ENCODE results near the gene EPS15. TPM values are rescaled to one million over a fixed set of nuclear protein-coding genes. Genes with fewer than 3 reads are reported as not detected.
"Not testable (repeated sequence)": the region's sequence is repeated elsewhere in the genome, so short reads cannot be mapped to it uniquely, and the experiment has no call there.

Gene EPS15
- total RNA-seq, 1 donor from 2014 or later: 69.1 TPM

GRCh38 chr1:51425955-51426354 lies 93.1 kb downstream of the EPS15 start:
- DNase-seq (ENCODE audit: low read depth in 2 of 2): no peak

DNA sequence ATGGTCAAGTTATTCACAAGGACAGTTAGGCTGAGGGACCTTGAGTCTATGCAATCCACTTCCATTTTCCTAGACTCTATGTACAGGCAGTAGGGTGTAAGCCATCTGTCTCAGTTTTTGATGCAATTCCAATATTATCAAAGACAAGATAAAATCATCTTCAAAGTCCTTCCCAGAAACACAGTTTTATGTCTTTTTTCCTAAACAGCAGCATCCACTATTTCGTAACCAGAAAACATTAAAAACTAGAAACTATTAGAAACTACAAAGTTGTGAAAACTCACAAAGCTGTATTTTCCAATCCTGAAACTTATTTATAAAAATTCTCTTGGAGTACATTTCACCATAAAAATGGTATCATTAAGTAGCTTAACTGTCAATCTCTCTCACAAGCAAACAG lies 93.8 kb downstream of the EPS15 start:
- no peak for DNase-seq (ENCODE audit: low read depth in 2 of 2)

- peak in 1 of 2 donors; percentile 41 for DNase-seq (ENCODE audit: low read depth in 2 of 2)
Measured at GRCh38 chr1:51423073-51423821, 95.8 kb downstream of the EPS15 start.

DNA sequence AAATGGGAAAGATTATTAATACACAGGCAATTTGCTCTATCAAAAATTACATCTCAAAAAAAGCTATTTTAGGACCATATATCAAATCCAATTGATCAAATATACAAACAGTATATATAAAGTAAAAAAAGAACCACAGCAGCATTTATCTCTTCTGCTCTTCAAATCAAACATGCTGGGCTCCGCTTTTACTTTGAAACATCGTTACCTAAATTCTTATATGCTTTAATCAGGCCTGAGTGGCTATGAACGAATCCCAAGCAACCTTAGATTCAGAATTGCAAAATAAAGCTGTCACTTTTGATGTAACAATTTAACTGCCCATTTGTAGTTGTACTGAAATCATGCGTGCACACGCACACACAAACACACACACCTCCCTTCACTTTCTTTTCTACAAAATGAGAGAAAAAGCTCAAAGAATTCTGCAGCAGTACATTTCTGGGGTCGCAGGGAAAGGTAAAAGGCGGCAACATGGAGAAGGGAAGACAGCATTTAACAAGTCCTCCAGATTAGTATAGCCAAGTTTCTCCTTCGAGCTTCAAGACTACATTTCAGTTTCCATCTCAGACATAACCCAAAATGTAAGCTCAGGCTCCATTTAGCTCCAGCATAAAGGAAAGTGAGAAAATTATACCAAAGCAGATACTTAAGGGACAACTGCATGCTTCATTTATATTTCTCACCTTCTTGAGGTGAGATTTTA lies 96.5 kb downstream of the EPS15 start:
- DNase-seq (ENCODE audit: low read depth in 2 of 2): no peak

GRCh38 chr1:51421964-51422363 lies 97.1 kb downstream of the EPS15 start:
- peak; percentile 36 to 56 for DNase-seq (ENCODE audit: low read depth in 2 of 2)

- DNase-seq (ENCODE audit: low read depth in 2 of 2): no peak
Measured at GRCh38 chr1:51420867-51421627, 98.0 kb downstream of the EPS15 start.

- DNase-seq (ENCODE audit: low read depth in 2 of 2): peak in 1 of 2 donors; percentile 14
Measured at GRCh38 chr1:51418384-51418959, 100.6 kb downstream of the EPS15 start.

- peak in 1 of 2 donors; percentile 66 for DNase-seq (ENCODE audit: low read depth in 2 of 2)
Measured at GRCh38 chr1:51417496-51418383, 101.3 kb downstream of the EPS15 start.

- no peak for DNase-seq (ENCODE audit: low read depth in 2 of 2)
Measured at GRCh38 chr1:51416910-51417309, 102.2 kb downstream of the EPS15 start.

- DNase-seq (ENCODE audit: low read depth in 2 of 2): no peak
Measured at GRCh38 chr1:51415963-51416362, 103.1 kb downstream of the EPS15 start.

- DNase-seq (ENCODE audit: low read depth in 2 of 2): no peak
Measured at GRCh38 chr1:51414811-51415210, 104.3 kb downstream of the EPS15 start.

DNA sequence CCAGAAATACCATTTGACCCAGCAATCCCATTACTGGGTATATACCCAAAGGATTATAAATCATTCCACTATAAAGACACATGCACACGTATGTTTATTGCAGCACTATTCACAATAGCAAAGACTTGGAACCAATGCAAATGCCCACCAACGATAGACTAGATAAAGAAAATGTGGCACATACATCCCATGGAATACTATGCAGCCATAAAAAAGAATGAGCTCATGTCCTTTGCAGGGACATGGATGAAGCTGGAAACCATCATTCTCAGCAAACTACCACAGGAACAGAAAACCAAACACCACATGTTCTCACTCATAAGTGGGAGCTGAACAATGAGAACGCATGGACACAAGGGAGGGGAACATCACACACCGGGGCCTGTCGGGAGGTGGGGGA lies 107.2 kb downstream of the EPS15 start:
- not testable (repeated sequence) for DNase-seq (ENCODE audit: low read depth in 2 of 2)

- DNase-seq (ENCODE audit: low read depth in 2 of 2): no peak
Measured at GRCh38 chr1:51410568-51411460, 108.3 kb downstream of the EPS15 start.

DNA sequence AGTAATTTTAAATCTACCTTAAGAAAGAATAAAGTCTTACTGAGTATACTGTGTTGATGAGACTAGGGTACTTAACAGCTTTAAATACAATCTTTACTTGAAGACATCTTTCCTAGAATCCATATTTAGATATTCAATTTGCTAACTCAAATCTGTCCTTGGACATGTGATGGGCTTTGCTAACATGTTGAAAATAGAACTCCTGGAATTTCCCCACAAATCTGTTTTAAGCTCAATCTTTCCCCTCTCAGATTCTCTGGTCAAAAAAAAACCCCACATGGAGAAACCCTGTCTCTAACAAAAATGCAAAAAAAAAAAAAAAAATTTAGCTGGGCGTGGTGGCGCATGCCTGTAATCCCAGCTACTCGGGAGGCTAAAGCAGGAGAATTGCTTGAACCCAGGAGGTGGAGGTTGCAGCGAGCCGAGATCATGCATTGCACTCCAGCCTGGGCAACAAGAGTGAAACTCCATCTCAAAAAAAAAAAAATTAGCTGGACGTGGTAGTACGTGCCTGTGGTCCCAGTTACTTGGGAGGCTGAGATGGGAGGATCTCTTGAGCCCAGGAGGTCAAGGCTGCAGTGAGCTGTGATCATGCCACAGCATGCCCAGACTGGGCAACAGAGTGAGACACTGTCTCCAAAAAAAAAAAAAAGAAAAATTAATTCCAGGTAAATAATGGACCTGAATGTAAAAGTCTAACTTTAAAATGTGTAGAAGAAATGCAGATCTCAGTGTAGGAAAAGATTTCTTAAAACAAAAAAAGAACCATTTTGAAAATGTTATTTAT lies 109.1 kb downstream of the EPS15 start:
- DNase-seq (ENCODE audit: low read depth in 2 of 2): not testable (repeated sequence)

GRCh38 chr1:51392241-51392640 lies 126.8 kb downstream of the EPS15 start:
- no peak for DNase-seq (ENCODE audit: low read depth in 2 of 2)

GRCh38 chr1:51390641-51391040 lies 128.4 kb downstream of the EPS15 start:
- not testable (repeated sequence) for DNase-seq (ENCODE audit: low read depth in 2 of 2)

DNA sequence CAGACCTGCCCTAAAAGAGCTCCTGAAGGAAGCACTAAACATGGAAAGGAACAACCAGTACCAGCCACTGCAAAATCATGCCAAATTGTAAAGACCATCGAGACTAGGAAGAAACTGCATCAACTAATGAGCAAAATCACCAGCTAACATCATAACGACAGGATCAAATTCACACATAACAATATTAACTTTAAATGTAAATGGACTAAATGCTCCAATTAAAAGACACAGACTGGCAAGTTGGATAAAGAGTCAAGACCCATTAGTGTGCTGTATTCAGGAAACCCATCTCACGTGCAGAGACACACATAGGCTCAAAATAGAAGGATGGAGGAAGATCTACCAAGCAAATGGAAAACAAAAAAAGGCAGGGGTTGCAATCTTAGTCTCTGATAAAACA lies 131.8 kb downstream of the EPS15 start:
- DNase-seq (ENCODE audit: low read depth in 2 of 2): not testable (repeated sequence)

- DNase-seq (ENCODE audit: low read depth in 2 of 2): not testable (repeated sequence)
Measured at GRCh38 chr1:51386259-51386658, 132.8 kb downstream of the EPS15 start.

DNA sequence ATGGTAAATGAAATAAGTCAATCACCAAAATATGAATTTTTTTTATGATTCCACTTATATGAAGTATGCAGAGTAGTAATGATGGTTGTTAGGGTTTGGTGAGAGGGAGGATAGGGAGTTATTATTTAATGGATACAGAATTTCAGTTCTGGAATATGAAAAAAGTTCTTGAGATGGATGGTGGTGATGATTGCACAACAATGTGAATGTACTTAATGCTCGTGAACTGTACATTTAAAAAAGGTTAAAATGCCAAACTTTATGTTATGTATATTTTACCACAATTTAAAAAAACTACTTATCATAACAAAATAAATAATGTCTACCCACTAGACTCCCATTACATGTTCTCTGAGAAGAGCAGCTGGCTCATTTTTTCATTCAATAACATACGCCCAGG lies 133.3 kb downstream of the EPS15 start:
- no peak for DNase-seq (ENCODE audit: low read depth in 2 of 2)

Data from dermis microvascular lymphatic vessel endothelial cell (primary cell).